Psoas muscle (tissue), 8 donors: ENCODE results near the gene RBM44. TPM values are rescaled to one million over a fixed set of nuclear protein-coding genes. Genes with fewer than 3 reads are reported as not detected.
"Not testable (repeated sequence)": the region's sequence is repeated elsewhere in the genome, so short reads cannot be mapped to it uniquely, and the experiment has no call there.

ENCODE experiments used
- ATAC-seq, 4 donors: fragments of 200-7000 bp; cut with Tn5 transposase; one replicate each; pipeline ENCODE4 v1.9.1; 2020; ENCODE audit warnings: moderate library complexity in 3 of 4, mild to moderate bottlenecking in 2 of 4
- DNase-seq, 2 donors: peaks; one replicate each; pipeline ENCODE4 v3.0.0-alpha.2; 2020
- H3K27ac ChIP-seq: fragments of 200-600 bp; one replicate; pipeline ENCODE4 v1.8.0; 2022
- H3K27me3 ChIP-seq, 3 donors: fragments of 200-600 bp in 1 of 3; one replicate each; pipeline versions ENCODE4 v1.6.1 to v1.8.0; 2013 to 2022; ENCODE audit warnings: low read length in 2 of 3, mild to moderate bottlenecking in 2 of 3, moderate library complexity in 1 of 3; ENCODE audit not compliant: insufficient read depth in 3 of 3
- H3K36me3 ChIP-seq, 2 donors: fragments of 200-600 bp in 1 of 2; one replicate each; pipeline versions ENCODE4 v1.6.1 to v1.8.0; 2013 to 2022; ENCODE audit warnings: low read depth in 1 of 2, mild to moderate bottlenecking in 1 of 2, moderate library complexity in 1 of 2; ENCODE audit not compliant: insufficient read depth in 1 of 2
- H3K4me1 ChIP-seq: fragments of 200-600 bp; one replicate; pipeline ENCODE4 v1.8.0; 2022
- H3K4me3 ChIP-seq: fragments of 200-600 bp; one replicate; pipeline ENCODE4 v1.8.0; 2022; ENCODE audit warnings: mild to moderate bottlenecking
- H3K9me3 ChIP-seq: fragments of 200-600 bp; one replicate; pipeline ENCODE4 v1.8.0; 2022
- CTCF ChIP-seq: fragments of 200-600 bp; IDR thresholded peaks from one replicate; pipeline ENCODE4 v1.8.0; 2022; ENCODE audit warnings: antibody characterized with exemption
- WGBS, 3 donors: extraction: QIAGEN DNeasy Blood & Tissue Kit; methylation state at CpG; one replicate each; pipeline versions ENCODE4 v1.1.6 to v1.1.7; 2013; 5-methylcytosine and 5-hydroxymethylcytosine counted together
- intact Hi-C, 2 donors: fragments of 100-400 bp; cut with DNase I; formaldehyde crosslinking; loops; one replicate each; pipeline versions ENCODE4 v1.11.0 to v1.14.2; 2022
- long read RNA-seq, 2 donors: library from polyadenylated mRNA; unstranded; transcript quantifications; one replicate each; pipeline ENCODE4 v2.0.0, GENCODE V29; 2021
- polyA plus RNA-seq, 3 donors: library from polyadenylated mRNA; stranded (reverse); fragments of 200-250 nt; gene quantifications; one replicate each; pipeline ENCODE4 v1.2.3, GENCODE V29; 2013
- total RNA-seq, 4 donors: library from RNA; stranded (reverse); fragmentation: NEBNext Ultra II Directional in 2 of 4; extraction: Animal tissue kit (Norgen Biotek cat#: 25700) in 2 of 4; gene quantifications; one replicate each; pipeline versions ENCODE4 v1.2.1 to v1.2.4, GENCODE V29; 2021 to 2023
- donor health status: healthy with polysubstance abuse.
- donor health status: DM: no; HTN: no; CAD: no; lungs with moderate emphysema.
- donor health status: Bipolar disorder and iron deficiency.
- donor health status: healthy.
- donor health status: DM: yes; HTN: yes; CAD: no.
- donor health status: DM: no; HTN: no; CAD: no.
- donor health status: DM: no; HTN: no; CAD: no.
- donor health status: DM: yes; HTN: yes; CAD: no.

The RBM44 gene
- total RNA-seq, result under 1 TPM; 0.17 to 0.58 (median 0.38) TPM
- under 1 TPM; 0.06 to 0.39 (median 0.14) TPM for polyA plus RNA-seq
- long read RNA-seq, donor 1, result 0 reads
- long read RNA-seq, donor 2, partial matches to known transcripts, result 1 of 1 reads
- long read RNA-seq, donor 2, other reads (novel, unspliced or antisense), result 0 of 1 reads

- Histone ChIP-seq H3K4me1 (no peaks in the 10 kb centered on the region), H3K9me3 (peaks cover 5% of the 10 kb centered on the region), H3K27ac (no peak within 1 kb of the TSS), H3K36me3 (no peaks in the 10 kb centered on the region), H3K27me3 (no peaks in the 10 kb centered on the region), H3K4me3 (no peak within 1 kb of the TSS)
- ATAC-seq (no peak), DNase-seq (no peak)
- 78 to 80% (median 80%) methylated on average over 67 to 84 of the region's 84 CpGs for WGBS, 3 donors
- TF ChIP-seq CTCF, result no peak
- intact Hi-C loops, result no loop called here
These were observed at the start of gene RBM44 for GRCh38 chr2:237798236-237799059. Gene RBM44, plus strand, starts transcription at chr2:237798779. Its CDS starts 14,831 bp downstream, at chr2:237813610.

GRCh38 chr2:237749002-237749401, 49.6 kb upstream of the RBM44 start:
- Histone ChIP-seq H3K36me3 (peaks cover 13 to 82% of the 10 kb centered on the region in 2 donors), H3K4me1 (peaks cover 12% of the 10 kb centered on the region), H3K4me3 (no peak overlapping the region), H3K9me3 (no peaks in the 10 kb centered on the region), H3K27ac (no peak overlapping the region), H3K27me3 (no peaks in the 10 kb centered on the region)
- TF ChIP-seq CTCF, result no peak
- intact Hi-C loops, result loop anchor here (5.0 to 10.0 kb wide), 4 partner anchors 147 to 237 kb away; partner anchors contain the start of gene RAB17 (in 1 of the 2)
- no peak for DNase-seq
- 89 to 91% (median 90%) methylated on average over 11 of the region's 11 CpGs for WGBS, 3 donors
- no peak for ATAC-seq

- no peak overlapping the region for H3K4me3 ChIP-seq
- no peak for DNase-seq
- no peaks in the 10 kb centered on the region for H3K9me3 ChIP-seq
- peaks cover 13 to 89% of the 10 kb centered on the region in 2 donors for H3K36me3 ChIP-seq
- TF ChIP-seq CTCF, result no peak
- intact Hi-C loops, result loop anchor here (5.0 to 10.0 kb wide), 4 partner anchors 148 to 238 kb away; partner anchors contain the start of gene RAB17 (in 1 of the 2)
- no peaks in the 10 kb centered on the region for H3K27me3 ChIP-seq
- no peak for ATAC-seq
- WGBS, 3 donors, result 22 to 41% (median 35%) methylated on average over 2 of the region's 2 CpGs
- no peak overlapping the region for H3K27ac ChIP-seq
- peaks cover 14% of the 10 kb centered on the region for H3K4me1 ChIP-seq
These were observed 48.6 kb upstream of the RBM44 start for GRCh38 chr2:237749961-237750360.

- H3K27ac ChIP-seq, DNase-seq, ATAC-seq, H3K9me3 ChIP-seq, H3K4me3 ChIP-seq, H3K27me3 ChIP-seq, intact Hi-C loops: not testable (repeated sequence)
- H3K4me1 ChIP-seq, result peaks cover 16% of the 10 kb centered on the region
- H3K36me3 ChIP-seq, result peaks cover 13 to 94% of the 10 kb centered on the region in 2 donors
- WGBS, 3 donors, result 79 to 82% (median 81%) methylated on average over 15 of the region's 15 CpGs
These were observed 48.1 kb upstream of the RBM44 start for GRCh38 chr2:237750441-237750840.

- TF ChIP-seq CTCF, result no peak
- intact Hi-C loops, result no loop called here
- DNase-seq (no peak), ATAC-seq (peak in 1 of 4 donors; percentile 19)
- H3K4me1 ChIP-seq, result peaks cover 16% of the 10 kb centered on the region
- H3K27me3 ChIP-seq, result no peaks in the 10 kb centered on the region
- 61 to 72% (median 69%) methylated on average over 5 of the region's 5 CpGs for WGBS, 3 donors
- no peaks in the 10 kb centered on the region for H3K9me3 ChIP-seq
- no peak overlapping the region for H3K4me3 ChIP-seq
- peaks cover 13 to 97% of the 10 kb centered on the region in 2 donors for H3K36me3 ChIP-seq
- no peak overlapping the region for H3K27ac ChIP-seq
These were observed 45.8 kb upstream of the RBM44 start for GRCh38 chr2:237752761-237753165.
